LNCaP clone FGC (cell line): Measurements from ENCODE around the gene WFDC5.

Experiments used
- DNase-seq: peaks from one replicate; pipeline ENCODE4 v3.0.0-alpha.2; 2011; ENCODE audit warnings: low read depth
- H3K4me3 ChIP-seq: 2 replicates; pipeline ENCODE4 v1.5.1; 2011; ENCODE audit warnings: mild to moderate bottlenecking, low read depth, low read length, control low read depth
- TF ChIP-seq, protein P1 (sequence below): IDR thresholded peaks from 2 replicates; pipeline ENCODE4 v1.5.1; 2012; ENCODE audit warnings: mild to moderate bottlenecking; ENCODE audit not compliant: control insufficient read depth, insufficient read depth; ENCODE audit errors: extremely low read depth

The WFDC5 gene

DNA sequence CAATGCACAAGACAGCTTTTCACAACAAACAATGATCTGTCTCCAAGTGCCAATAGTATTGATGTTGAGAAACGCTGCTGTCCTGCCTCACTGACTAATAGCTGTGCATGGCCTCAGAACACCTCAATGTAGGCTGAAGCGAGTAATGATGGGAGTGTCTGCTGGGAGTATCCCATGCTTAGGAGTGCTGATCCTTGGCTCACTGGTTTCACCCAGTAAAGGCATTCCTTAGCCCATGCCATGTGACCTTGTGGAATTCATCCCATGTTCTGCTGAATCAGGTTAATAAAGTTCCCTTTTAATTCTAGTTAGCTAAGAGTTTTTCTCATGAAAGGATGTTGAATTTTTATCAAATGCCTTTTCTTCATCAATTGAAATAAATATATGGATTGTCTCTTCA, 13.1 kb upstream of the WFDC5 start:
- H3K4me3 ChIP-seq, result no peak overlapping the region
- no peak for DNase-seq

DNA sequence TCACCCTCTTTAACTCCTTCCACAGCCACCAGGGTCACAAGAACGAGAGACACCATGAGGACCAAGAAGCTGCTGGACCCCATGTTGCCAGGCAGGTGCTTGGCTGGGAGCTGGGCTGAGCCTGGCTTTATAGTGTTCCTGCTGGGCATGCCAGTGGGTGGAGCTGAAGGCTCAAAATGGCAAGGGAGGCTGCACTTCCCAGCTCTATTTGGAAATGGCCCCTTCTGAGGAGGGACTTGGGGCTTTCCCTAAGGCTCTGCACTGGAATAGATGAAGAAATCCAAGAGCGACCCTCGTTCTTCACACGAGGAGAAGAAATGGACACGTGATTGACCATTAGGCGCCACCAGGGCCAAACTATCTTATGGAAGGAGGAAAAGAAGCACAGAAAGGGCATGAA, 9.4 kb upstream of the WFDC5 start, which contains the start of gene WFDC12:
TSS of gene WFDC12 (minus strand) at position 101 of the 400 bp plus-strand sequence. CDS start at position 83, 18 bp downstream.
- H3K4me3 ChIP-seq, result no peak within 1 kb of the TSS
- DNase-seq, result no peak
- TF ChIP-seq, protein P1, sequence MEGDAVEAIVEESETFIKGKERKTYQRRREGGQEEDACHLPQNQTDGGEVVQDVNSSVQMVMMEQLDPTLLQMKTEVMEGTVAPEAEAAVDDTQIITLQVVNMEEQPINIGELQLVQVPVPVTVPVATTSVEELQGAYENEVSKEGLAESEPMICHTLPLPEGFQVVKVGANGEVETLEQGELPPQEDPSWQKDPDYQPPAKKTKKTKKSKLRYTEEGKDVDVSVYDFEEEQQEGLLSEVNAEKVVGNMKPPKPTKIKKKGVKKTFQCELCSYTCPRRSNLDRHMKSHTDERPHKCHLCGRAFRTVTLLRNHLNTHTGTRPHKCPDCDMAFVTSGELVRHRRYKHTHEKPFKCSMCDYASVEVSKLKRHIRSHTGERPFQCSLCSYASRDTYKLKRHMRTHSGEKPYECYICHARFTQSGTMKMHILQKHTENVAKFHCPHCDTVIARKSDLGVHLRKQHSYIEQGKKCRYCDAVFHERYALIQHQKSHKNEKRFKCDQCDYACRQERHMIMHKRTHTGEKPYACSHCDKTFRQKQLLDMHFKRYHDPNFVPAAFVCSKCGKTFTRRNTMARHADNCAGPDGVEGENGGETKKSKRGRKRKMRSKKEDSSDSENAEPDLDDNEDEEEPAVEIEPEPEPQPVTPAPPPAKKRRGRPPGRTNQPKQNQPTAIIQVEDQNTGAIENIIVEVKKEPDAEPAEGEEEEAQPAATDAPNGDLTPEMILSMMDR, result no peak

More for the DNA sequence above, 13.1 kb upstream of the WFDC5 start:
- TF ChIP-seq, protein P1, result no peak

DNA sequence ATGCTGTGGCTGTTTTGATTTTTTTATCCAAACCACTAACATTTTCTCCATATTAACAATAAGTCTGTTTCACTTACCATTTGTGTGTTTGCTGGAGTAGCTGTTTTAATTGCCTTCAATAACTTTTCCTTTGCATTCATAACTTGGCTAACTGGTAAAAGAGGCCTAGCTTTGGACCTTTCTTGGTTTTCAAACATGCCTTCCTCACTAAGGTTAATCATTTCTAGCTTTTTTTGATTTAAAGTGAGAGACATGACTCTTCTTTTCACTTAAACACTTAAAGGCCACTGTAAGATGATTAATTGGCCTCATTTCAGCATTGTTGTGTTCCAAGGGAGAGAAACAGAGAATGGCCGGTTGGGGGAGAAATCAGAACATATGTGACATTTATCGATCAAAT, 6.4 kb upstream of the WFDC5 start:
- no peak for DNase-seq
- no peak overlapping the region for H3K4me3 ChIP-seq
- TF ChIP-seq, protein P1, result no peak

DNA sequence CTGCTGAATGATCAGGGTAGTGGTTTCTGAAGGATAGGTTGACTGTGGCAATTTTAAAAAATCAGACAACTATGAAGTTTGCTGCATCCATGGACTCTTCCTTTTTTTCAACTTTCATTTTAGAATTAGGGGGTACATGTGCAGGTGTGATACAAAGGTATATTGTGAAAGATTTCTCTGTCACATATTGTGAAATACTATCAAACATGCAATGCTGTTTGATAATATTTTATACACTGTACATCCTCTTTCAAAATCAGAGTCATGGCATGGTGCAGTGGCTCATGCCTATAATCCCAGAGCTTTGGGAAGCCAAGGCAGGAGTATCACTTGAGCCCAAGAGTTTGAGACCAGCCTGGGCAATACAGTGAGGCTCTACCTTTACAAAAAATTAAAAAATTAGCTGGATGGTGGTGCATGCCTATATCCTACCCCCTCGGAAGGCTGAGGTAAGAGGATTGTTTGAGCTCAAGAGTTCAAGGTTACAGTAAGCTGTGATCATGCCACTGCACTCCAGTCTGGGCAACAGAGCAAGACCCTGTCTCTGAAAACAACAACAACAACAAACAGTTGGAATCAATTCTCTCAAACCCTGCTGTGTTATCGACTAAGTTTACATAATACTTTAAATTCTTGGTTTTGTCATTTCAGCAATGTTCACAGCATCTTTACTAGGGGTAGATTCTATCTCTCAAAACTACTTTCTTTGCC, 4.7 kb upstream of the WFDC5 start:
- no peak for DNase-seq
- TF ChIP-seq, protein P1, result no peak
- H3K4me3 ChIP-seq, result no peak overlapping the region

DNA sequence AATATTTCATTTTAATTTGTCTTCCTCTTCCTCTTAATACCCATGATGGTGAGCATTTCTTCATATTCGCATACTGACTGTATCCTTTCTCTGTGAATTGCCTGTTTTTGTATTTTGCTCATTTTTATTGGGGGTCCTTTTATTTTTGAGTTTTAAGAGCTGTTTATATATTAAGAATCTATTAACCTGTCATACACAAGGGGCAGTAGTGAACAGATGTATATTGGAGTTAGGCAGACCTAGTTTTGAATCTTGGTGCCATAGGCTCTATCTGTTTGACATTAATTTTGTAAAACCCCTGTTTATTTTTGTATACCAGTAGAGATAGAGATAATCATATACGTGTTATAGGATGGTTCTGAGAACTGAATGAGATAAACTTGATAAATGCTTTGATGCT, 3.1 kb upstream of the WFDC5 start:
- TF ChIP-seq, protein P1, result no peak
- H3K4me3 ChIP-seq, result no peak overlapping the region
- no peak for DNase-seq

DNA sequence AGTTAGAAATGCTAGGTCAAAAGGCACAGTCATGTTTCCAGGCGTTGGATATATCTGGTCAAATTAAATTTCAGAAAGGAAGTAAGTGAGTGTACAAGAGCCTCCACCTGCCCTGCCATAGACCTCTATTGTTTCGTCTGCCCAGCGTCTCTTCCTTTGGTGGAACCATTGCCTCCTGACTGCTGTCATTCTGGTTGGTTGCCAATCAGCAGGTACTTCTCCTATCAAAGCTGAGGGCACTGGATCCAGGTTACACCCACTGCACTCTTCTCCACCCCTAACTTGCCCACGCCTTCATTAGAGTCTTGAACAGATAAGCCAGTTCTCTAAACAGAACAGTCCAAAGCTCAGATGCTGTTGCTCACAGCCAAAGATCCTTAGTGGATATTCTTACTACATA, 2.6 kb upstream of the WFDC5 start:
- H3K4me3 ChIP-seq, result no peak overlapping the region
- TF ChIP-seq, protein P1, result no peak
- no peak for DNase-seq

DNA sequence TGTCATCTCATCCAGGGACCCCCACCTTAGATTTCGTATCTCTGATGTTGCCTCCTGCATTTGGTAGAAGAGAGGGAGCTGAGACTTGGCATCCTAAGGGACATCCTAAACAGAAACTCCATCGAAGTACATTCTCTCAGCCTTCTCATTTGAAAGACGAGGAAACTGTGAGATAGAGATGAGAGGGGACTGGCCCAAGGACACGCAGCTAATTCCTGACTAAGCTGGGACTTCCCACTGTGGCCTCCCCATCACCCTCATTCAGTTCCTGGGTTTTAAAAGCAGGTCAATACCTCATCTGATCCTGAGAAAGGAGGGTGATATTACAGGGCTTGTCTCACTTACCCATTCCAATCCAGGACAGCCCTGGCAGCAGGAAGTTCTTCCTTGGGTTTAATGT, 855 bp upstream of the WFDC5 start:
- no peak overlapping the region for H3K4me3 ChIP-seq
- no peak for DNase-seq
- TF ChIP-seq, protein P1, result no peak
